HFF-Myc (cell line): ENCODE results near the gene SYCP1.
"Not testable (repeated sequence)": the region's sequence is repeated elsewhere in the genome, so short reads cannot be mapped to it uniquely, and the experiment has no call there.

ENCODE experiments used
- DNase-seq: peaks from one replicate; pipeline ENCODE4 v3.0.0-alpha.2; 2011; ENCODE audit warnings: low read depth; ENCODE audit errors: extremely low read depth
- H3K4me3 ChIP-seq: replicated peaks from 2 replicates; pipeline ENCODE4 v1.5.1; 2011; ENCODE audit warnings: low read depth, mild to moderate bottlenecking, control low read depth, low read length
- CTCF ChIP-seq: IDR thresholded peaks from 2 replicates; pipeline ENCODE4 v1.5.1; 2012; ENCODE audit warnings: mild to moderate bottlenecking, low read depth, low read length, control low read depth; ENCODE audit errors: missing control alignments

Gene SYCP1

GRCh38 chr1:115006191-115006590, 151.5 kb downstream of the SYCP1 start:
- no peak for DNase-seq
- no peak for TF ChIP-seq CTCF
- no peak overlapping the region for H3K4me3 ChIP-seq

- no peak for TF ChIP-seq CTCF
- H3K4me3 ChIP-seq, result no peak overlapping the region
- DNase-seq, result no peak
Observed at GRCh38 chr1:115012006-115012405, 157.3 kb downstream of the SYCP1 start.

- no peak for DNase-seq
- H3K4me3 ChIP-seq, result no peak overlapping the region
- no peak for TF ChIP-seq CTCF
Observed at GRCh38 chr1:115012434-115012833, 157.8 kb downstream of the SYCP1 start.

- TF ChIP-seq CTCF, result no peak
- DNase-seq, result no peak
- H3K4me3 ChIP-seq, result no peak overlapping the region
Observed at GRCh38 chr1:115013792-115014191, 159.1 kb downstream of the SYCP1 start.

- DNase-seq, H3K4me3 ChIP-seq: not testable (repeated sequence)
Observed at GRCh38 chr1:115019549-115019948, 164.9 kb downstream of the SYCP1 start.

- DNase-seq, result no peak
- H3K4me3 ChIP-seq, result no peak overlapping the region
- TF ChIP-seq CTCF, result no peak
Observed at GRCh38 chr1:115021145-115021544, 166.5 kb downstream of the SYCP1 start.

- no peak for TF ChIP-seq CTCF
- H3K4me3 ChIP-seq, result no peak overlapping the region
- no peak for DNase-seq
Observed at GRCh38 chr1:115023593-115023992, 168.9 kb downstream of the SYCP1 start.
